ENCODE results near the gene SERP1. TPM values are rescaled to one million over a fixed set of nuclear protein-coding genes. Genes with fewer than 3 reads are reported as not detected.

Gene SERP1
- total RNA-seq, 1 donor from 2014 or later: 119 TPM

- no peak for FAIRE-seq
- no peaks in the 10 kb centered on the region for H3K79me2 ChIP-seq (ENCODE audit: insufficient read depth, low read length)
- no peak overlapping the region for H3K9ac ChIP-seq (ENCODE audit: low read length)
- no peak overlapping the region for H2AFZ ChIP-seq (ENCODE audit: low read depth, low read length)
- Mint-ChIP-seq H3K9me3 (ENCODE audit: unreplicated experiment) (peaks cover 2% of the 10 kb centered on the region), H3K4me1 (ENCODE audit: low read depth, unreplicated experiment) (peaks cover 10% of the 10 kb centered on the region), H3K36me3 (ENCODE audit: low read depth, unreplicated experiment) (peaks cover 6% of the 10 kb centered on the region), H3K4me3 (ENCODE audit: unreplicated experiment) (peak overlapping the region; percentile 50), H3K27ac (ENCODE audit: unreplicated experiment) (peak overlapping the region; percentile 27), H3K27me3 (ENCODE audit: low read depth, unreplicated experiment) (no peaks in the 10 kb centered on the region)
- H3K4me1 ChIP-seq (ENCODE audit: insufficient read depth, low read length): no peaks in the 10 kb centered on the region
- H3K4me3 ChIP-seq (ENCODE audit: insufficient read depth, low read depth, low read length): no peak overlapping the region
- no peak overlapping the region for H3K4me2 ChIP-seq (ENCODE audit: low read length)
- H3K27ac ChIP-seq (ENCODE audit: low read depth, low read length): no peak overlapping the region
- H4K20me1 ChIP-seq (ENCODE audit: insufficient read depth, low read length): no peaks in the 10 kb centered on the region
- H3K9me3 ChIP-seq (ENCODE audit: insufficient read depth, low read depth, low read length): no peaks in the 10 kb centered on the region
- H3K27me3 ChIP-seq (ENCODE audit: insufficient read depth, low read length): no peaks in the 10 kb centered on the region
- peak; percentile 23 for DNase-seq (ENCODE audit: low read depth)
- no peaks in the 10 kb centered on the region for H3K36me3 ChIP-seq (ENCODE audit: insufficient read depth, low read length)
- TF ChIP-seq EZH2 (IDR thresholded peaks at IDR 0.05; ENCODE audit: insufficient read depth, low read length) (no peak), CTCF (IDR thresholded peaks at IDR 0.05; ENCODE audit: insufficient read depth, low read depth, low read length) (peak; percentile 77)
Measured at GRCh38 chr3:150495563-150496168, 50.6 kb downstream of the SERP1 start.

- no peaks in the 10 kb centered on the region for H3K9me3 ChIP-seq (ENCODE audit: insufficient read depth, low read depth, low read length)
- H3K27me3 ChIP-seq (ENCODE audit: insufficient read depth, low read length): no peaks in the 10 kb centered on the region
- no peaks in the 10 kb centered on the region for H3K9me3 Mint-ChIP-seq (ENCODE audit: unreplicated experiment)
- no peaks in the 10 kb centered on the region for H4K20me1 ChIP-seq (ENCODE audit: insufficient read depth, low read length)
- TF ChIP-seq EZH2 (IDR thresholded peaks at IDR 0.05; ENCODE audit: insufficient read depth, low read length) (no peak), CTCF (IDR thresholded peaks at IDR 0.05; ENCODE audit: insufficient read depth, low read depth, low read length) (no peak)
- H3K4me2 ChIP-seq (ENCODE audit: low read length): no peak overlapping the region
- no peaks in the 10 kb centered on the region for H3K36me3 ChIP-seq (ENCODE audit: insufficient read depth, low read length)
- H3K27ac ChIP-seq (ENCODE audit: low read depth, low read length): no peak overlapping the region
- H3K27ac Mint-ChIP-seq (ENCODE audit: unreplicated experiment): peak overlapping the region; percentile 15
- FAIRE-seq (no peak), DNase-seq (ENCODE audit: low read depth) (no peak)
- H3K4me3 Mint-ChIP-seq (ENCODE audit: unreplicated experiment): peak overlapping the region; percentile 51
- H3K4me1 ChIP-seq (ENCODE audit: insufficient read depth, low read length): no peaks in the 10 kb centered on the region
- peak overlapping the region; percentile 19 for H2AFZ ChIP-seq (ENCODE audit: low read depth, low read length)
- H3K27me3 Mint-ChIP-seq (ENCODE audit: low read depth, unreplicated experiment): no peaks in the 10 kb centered on the region
- no peak overlapping the region for H3K4me3 ChIP-seq (ENCODE audit: insufficient read depth, low read depth, low read length)
- no peak overlapping the region for H3K9ac ChIP-seq (ENCODE audit: low read length)
- peaks cover 10% of the 10 kb centered on the region for H3K4me1 Mint-ChIP-seq (ENCODE audit: low read depth, unreplicated experiment)
- peaks cover 6% of the 10 kb centered on the region for H3K36me3 Mint-ChIP-seq (ENCODE audit: low read depth, unreplicated experiment)
- H3K79me2 ChIP-seq (ENCODE audit: insufficient read depth, low read length): no peaks in the 10 kb centered on the region
Measured at GRCh38 chr3:150495149-150495548, 51.1 kb downstream of the SERP1 start.

DNA sequence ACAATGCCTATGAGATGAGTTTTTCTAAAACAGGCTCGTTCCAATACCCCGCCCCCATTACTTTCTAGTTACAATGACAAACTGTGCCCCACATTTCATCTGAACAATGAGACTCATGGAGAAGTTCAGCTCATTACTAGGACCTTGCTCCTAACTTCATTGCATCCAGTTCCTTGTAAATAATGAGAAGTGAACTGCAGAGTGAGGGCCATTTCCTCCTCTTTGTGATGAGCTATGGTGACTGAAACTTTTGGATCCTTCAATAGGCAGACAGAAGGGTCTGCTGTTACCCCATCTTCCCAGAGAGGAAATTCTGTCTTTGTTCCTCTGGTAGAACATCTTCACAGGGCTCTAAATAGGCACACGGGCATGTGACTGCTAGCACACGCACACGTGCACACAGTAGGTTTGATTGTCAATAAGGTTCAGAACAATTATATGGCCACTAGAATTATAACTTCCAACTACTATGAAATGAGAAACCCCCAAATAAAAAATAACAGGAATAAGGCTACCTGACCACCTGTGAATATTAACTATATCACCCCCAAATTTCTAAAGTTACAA is 51.8 kb downstream of the SERP1 start:
- H3K9me3 ChIP-seq (ENCODE audit: insufficient read depth, low read depth, low read length): no peaks in the 10 kb centered on the region
- Mint-ChIP-seq H3K27ac (ENCODE audit: unreplicated experiment) (peak overlapping the region; percentile 15), H3K36me3 (ENCODE audit: low read depth, unreplicated experiment) (peaks cover 4% of the 10 kb centered on the region), H3K9me3 (ENCODE audit: unreplicated experiment) (no peaks in the 10 kb centered on the region), H3K4me3 (ENCODE audit: unreplicated experiment) (no peak overlapping the region), H3K4me1 (ENCODE audit: low read depth, unreplicated experiment) (peaks cover 10% of the 10 kb centered on the region), H3K27me3 (ENCODE audit: low read depth, unreplicated experiment) (no peaks in the 10 kb centered on the region)
- H3K27ac ChIP-seq (ENCODE audit: low read depth, low read length): no peak overlapping the region
- no peak overlapping the region for H2AFZ ChIP-seq (ENCODE audit: low read depth, low read length)
- FAIRE-seq: no peak
- H3K4me1 ChIP-seq (ENCODE audit: insufficient read depth, low read length): no peaks in the 10 kb centered on the region
- no peaks in the 10 kb centered on the region for H4K20me1 ChIP-seq (ENCODE audit: insufficient read depth, low read length)
- H3K4me2 ChIP-seq (ENCODE audit: low read length): no peak overlapping the region
- no peaks in the 10 kb centered on the region for H3K79me2 ChIP-seq (ENCODE audit: insufficient read depth, low read length)
- no peaks in the 10 kb centered on the region for H3K36me3 ChIP-seq (ENCODE audit: insufficient read depth, low read length)
- H3K27me3 ChIP-seq (ENCODE audit: insufficient read depth, low read length): no peaks in the 10 kb centered on the region
- H3K9ac ChIP-seq (ENCODE audit: low read length): no peak overlapping the region
- DNase-seq (ENCODE audit: low read depth): no peak
- H3K4me3 ChIP-seq (ENCODE audit: insufficient read depth, low read depth, low read length): no peak overlapping the region
- TF ChIP-seq EZH2 (IDR thresholded peaks at IDR 0.05; ENCODE audit: insufficient read depth, low read length): no peak
- no peak for TF ChIP-seq CTCF (IDR thresholded peaks at IDR 0.05; ENCODE audit: insufficient read depth, low read depth, low read length)
